CD4-positive, alpha-beta T cell treated with Interferon alpha-2 for 1 hour (primary cell): ENCODE measurements around the gene PRCP.

ENCODE experiments used
- DNase-seq, 2 donors: peaks; one replicate each; pipeline ENCODE4 v3.0.0-alpha.2; 2020 to 2022

The PRCP gene

DNA sequence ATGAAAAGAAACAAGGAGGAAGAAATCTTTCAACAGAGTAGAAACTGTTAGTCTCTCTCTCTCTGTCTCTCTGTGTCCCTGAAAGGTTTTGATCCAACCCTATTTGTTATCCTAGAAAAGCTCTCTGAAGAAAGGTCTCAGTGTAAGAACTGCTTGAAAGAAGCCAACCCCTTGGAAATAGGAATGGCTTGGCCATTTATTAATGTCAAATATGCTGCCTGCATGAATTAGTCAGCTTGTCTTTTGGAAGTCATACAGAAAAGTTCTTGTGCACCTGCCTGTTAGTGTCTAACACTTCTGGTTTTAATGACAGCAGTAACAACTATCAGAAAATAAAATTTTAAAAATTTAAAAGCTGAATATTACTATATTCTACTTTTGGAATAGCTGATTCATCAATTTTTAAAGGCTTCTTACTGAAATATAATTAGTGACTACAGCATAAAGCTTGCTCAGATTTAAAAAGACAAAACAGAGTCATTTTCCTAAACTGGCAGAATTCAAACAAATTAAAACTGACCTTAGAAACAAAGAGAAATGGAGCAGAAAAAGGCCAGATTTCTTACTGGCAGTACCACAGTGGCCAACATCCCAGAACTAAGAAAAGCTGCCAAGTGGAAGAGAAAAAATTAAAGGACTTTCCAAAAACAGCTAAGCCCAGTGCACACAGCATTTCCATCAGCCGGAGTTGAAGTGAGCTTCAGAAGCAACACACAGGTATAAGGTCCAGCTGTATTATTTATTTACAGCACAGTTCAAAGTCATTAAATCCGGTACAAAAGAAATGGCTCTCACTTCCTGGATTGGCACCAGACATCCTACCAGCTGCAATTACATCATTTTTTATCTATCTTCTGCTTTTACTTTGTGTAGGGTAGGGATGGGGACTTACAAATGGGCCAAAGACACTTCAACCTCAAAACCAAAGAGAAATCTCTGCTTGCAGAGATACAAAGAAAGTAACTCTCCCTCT, 76.3 kb downstream of the PRCP start:
- DNase-seq = no peak

DNA sequence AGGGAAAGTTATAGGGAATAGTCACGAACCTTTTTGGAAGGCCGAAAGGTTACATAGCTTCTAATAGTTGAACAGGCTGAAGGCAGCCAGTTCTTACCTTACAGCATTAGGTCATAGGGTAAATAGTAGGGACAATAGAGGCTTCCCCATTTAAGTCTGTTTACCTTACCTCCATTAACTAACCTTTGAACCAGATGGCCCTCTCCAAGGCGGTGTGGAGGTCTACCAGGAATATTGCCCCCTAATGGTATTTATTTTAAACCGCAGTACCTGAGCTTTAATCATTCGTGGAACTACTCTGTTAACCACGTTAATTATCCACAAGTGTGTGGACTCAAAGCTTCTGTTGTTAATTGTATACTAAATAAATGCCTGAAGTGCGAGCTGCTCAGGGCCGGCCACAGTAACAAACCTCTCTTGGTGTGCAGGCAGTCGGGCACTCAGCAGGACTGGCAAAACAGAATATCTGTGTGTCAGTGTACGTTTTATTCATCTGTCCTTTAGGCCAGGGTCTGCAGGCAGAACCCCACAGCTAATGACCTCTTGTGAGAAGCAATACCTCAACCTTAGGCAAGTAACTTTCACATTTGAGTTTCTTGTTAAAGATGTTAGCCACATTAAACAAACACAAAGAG, 81.7 kb downstream of the PRCP start:
- DNase-seq = no peak

DNA sequence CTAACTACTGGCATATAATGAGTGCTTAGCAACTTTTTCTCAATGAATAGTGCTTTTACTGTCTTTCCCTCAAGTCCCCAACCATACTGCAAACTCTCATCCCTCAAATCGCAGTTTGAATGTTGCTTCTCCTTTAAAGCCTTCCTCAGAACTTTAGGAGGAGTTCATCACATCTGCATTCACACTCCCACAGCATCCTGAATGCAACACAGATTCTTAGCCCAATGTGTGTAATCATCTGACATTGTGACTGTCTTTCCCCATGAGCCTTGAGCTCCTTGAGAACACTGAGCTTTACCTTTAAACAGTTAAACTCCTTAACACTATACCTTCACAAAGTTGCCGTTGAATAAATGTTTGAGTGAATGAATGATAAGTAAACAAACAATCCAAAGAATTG, 84.8 kb downstream of the PRCP start:
- DNase-seq = no peak

DNA sequence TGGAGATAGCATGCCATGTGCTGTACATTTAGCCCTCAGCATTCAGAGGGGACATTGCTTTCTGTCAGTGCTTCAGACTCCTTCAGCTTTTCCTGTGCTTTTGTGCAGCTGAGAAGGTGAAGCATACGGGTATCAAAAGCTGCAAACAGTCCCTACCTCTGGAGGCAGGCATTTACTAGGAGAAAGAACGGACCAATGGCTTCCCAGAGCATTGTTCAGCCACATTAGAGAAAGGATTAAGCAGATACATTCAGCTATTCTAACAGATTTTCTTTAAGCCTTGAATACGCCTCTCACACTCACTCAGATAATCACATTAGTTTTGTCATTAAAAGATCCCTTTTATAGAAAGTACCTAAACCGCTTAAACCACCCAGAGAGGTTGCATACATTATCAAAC, 85.9 kb downstream of the PRCP start:
- DNase-seq = no peak

DNA sequence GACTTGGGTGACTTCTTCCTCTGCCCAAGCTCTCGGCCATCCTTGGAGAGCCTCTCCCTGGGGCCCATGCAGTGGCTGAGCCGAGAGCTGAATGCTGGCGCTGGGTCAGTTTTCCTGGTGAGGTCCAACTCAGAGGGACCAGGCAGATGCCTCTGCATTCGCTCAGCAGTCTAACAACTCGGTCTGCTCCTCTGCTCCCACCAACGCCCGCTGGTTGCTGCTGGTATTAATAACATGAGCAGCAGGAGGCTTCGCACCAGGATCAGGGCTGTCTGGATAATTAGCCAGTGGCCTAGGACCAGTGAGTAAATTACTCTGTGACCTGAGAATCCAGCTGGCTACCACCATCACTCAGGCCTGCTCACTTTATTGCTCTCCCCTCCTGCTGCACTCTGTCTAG, 88.9 kb downstream of the PRCP start:
- DNase-seq = no peak

DNA sequence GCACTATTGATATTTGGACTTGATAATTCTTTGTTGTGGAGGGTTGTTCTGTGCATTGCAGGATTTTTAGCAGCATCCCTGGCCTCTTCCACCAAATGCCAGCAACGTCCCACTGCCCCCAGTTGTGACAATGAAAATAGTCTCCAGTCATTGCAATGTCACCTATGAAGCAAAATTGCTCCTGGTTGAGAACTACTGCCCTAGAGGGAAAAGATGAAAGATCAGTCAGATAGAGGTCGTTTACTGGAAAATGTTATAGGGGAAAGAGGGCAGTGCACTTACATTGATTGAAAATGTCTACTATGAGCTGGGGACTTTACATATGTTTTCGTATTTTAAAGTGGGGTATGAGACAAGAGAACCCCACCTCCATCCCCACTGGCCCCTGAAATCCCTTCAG, 89.5 kb downstream of the PRCP start:
- no peak for DNase-seq

DNA sequence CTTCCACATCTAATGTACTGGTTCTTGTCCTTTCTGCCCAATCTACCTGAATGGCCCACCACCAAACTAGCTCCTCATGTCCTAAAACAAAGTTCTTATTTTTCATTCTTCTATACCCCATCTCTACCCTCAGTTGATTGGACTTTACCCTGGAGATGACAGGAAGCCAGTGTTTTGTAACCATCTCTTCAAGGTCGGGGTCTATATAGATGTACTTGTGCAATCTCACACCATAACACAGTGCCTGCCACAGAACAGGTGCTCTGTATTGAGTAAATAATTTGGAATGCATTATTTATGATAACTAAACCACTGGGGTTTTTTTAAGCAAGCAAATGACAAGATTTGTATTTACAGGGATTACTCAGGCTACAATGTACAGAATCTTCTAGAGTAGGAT, 89.9 kb downstream of the PRCP start:
- no peak for DNase-seq

DNA sequence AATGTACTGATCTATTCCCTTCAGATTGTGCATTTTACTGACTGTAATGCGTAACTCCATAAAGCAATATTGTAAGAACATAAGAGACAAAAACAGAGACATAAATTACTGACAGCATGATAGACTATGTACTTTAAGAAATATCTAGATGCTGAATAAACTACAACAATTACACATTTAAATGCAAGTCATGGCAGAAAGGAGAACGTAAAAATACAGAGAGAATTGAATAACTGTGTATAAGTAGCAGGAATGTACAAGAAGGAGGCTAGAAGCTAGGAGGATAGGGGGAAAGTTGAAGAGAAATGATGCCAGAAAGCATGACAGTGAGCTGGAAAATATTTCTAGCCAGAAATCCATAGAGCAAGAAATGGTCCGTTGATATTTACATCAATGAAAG, 92.6 kb downstream of the PRCP start:
- no peak for DNase-seq

DNA sequence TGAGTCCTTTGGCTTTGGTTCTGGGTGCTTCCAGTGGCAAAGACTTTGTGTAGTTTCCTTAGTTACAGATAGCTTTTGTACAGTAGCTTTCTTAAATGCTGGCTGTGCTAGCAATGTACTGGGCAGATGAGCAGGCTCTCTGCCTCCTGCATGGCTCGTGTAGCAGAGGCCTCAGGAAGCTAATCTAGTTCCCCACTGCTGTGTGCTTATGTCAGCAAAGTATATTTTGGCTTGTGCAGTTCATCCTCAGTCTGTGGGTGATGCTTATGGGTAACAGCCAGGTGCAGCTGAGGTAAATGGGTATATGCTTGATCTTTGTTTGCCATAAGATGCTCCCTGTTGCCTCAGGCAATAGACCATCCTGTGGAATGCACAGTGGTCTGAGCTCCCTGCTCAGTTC, 97.5 kb downstream of the PRCP start:
- DNase-seq = no peak

DNA sequence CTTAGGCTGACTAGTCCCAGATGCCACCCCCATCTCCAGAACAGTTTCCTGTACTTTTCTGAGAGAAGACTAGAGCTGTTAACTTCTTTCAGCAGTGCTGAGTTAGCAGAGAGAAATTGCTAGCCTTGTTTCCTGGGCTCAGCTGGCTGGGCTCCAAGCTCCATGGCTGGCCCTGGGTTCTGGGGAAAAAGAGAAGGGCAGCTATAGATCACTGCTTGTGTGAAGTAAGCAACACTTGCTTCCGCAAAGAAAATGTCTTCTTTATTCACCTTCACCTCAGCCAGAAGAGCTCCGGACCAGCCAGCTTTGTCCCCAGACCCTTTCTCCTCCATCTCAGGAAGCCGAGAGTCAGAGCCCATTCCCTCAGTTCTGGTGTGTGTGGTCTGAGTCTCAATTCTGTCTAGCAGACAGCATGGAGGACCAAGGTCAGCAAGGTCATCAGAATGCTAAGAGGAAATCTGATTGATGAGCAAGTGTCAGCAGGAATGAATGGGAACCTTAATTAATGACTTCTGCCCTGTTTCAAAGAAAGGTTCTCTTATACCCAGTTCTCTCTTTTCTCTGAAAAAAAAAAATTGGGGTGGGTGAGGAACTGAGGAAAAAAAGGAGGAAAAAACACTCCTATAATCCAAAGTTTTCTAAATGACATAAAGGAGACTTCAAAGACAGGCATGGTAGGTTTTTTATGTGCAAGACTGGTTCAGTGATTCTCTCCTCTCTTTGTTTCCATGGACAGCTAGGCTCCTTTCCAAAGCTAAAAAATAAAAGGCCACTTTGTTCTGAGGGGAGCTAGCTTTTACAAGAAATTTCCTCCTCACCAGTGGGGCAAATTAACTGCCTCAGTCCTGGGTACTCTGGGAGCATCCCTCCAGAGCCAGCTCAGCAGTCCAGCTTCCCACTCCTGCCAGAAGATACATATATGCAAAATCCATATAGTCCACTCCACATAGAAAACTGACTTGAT, 103.0 kb downstream of the PRCP start:
- no peak for DNase-seq

DNA sequence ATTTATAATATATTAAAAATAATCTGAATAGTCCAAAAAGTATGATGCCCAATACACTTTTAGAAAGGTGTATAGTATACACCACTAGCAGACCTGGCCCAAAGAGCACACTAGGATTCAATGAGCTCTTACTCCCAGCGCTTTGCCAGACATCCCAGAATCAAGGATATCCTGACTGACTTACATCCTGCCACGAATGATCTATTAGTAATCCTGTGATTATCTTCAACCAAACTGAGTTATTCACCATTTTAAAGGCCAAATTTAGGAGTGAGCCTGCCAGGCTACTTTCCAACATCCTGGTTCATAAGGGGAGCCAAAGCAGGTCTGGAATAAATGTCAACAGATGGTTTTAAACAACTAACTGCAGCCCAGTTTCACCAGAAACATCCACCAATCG, 105.7 kb downstream of the PRCP start:
- no peak for DNase-seq

DNA sequence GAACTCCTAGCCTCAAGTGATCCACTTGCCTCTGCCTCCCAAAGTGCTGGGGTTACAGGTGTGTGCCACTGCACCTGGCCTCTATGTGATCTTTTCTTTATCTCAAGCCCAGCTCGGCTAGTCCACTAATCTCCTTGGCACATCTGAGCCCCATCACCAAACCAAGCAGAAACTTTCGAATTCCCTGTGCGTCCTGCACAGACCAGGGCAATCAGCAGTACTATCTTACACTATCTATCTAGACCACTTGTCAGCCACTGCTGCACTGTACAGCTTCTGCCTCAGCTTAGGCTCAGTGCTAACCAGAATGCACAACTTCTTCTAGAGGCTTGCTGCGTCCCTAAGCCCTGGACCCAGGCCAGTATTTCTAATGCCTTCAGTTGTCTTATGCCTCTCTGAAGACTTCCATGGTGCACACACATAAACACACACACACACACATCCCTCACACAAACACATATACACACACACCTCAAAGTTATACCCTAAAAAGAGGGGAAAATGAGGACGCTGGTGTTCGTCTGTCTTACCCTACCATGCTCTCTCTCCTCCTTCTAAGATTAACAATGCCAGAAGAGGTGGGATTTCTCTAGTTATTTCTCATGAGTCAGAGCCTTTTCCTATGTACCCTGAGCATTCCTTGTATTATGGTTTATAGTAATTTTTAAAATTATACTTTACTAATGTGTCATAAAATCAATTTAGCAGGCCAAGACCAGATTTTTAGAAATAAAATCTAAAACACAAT, 107.2 kb downstream of the PRCP start:
- DNase-seq = no peak

DNA sequence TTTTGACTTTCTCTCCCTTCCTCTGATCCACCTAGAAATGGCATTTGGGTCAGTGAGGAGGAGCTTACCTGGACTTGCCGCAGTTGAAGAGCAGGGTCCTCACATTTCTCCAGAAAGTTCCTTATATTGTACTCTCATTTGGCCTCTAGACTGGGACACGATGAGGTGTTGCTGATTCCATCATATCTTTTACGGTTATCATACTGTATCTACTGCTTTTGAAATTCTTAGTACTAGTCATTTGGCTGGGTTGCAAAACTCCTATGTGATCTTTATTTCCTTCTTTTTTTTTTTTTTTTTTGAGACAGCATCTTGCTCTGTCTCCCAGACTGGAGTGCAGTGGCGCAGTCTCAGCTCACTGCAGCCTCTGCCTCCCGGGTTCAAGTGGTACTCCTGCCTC, 107.9 kb downstream of the PRCP start:
- no peak for DNase-seq

DNA sequence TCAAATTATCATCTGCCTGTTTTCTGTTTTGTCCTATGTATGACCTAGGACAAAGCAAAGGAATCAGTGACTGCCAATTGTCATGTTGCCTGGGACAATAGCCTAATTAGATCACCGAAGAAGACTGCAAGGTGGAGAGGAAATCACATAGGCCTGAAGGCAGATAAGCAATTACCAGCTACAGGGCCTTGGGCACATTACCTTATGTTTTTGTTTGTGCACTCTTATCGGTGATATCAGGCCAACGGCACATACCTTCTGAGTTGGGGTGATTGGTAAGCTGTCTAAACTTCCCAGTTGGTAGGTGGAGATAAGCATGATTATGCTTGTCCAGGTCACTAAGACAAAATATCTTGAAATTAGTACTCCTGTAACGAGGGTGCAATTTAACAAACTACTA, 108.5 kb downstream of the PRCP start:
- DNase-seq = no peak

DNA sequence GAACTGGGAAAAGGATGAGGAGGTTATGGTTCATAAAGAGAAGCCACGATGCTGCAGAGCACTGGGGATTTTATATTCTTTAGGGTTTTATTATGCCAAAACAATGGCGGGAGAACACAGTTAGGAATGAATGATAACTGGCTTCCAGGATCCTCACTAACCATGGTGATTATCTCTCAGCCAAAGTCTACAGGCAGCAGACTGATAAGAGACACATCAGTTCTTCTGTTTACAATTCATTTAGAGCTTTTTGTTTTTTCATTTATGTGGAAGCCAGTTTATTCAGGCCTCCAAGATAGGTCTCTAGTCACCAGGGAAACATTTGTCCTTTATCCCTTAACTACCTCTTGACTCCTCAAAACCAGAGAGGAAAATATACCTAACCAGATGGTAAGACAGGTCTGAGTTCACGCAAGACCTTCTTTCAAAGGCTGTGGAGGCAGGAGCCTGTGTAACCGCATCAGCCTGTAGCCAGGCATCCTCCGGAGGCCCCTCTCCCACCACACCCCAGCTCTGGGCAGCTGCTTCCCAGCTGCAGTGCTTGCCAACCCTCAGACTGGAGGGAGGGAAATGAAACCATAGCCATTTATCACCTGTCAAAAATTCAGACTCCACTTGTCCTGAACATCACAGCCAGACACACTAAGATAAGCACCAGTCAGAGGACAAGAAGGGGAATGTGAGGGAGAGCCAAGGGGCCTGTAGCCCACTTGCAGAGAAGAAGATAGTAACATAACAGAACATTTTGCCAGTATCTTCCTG, 109.3 kb downstream of the PRCP start:
- DNase-seq = no peak

DNA sequence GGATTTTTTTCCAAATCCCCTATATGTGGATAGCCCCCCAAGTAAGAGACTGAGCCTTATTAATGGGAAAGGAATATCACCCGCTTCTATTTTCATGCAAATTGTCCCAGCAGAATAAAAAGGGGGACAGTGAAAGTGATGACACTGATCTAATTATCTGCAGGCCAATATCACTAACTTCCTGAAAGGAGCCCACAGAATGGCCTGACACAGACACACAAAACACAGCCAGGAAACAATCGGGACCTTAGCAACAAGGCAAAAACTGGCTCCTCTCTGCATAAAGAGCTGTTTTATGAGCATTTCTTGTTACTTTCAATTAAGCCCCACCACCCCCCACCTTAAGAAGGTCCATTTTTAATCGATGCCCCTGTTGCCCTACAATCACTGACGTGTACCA, 112.2 kb downstream of the PRCP start:
- no peak for DNase-seq

DNA sequence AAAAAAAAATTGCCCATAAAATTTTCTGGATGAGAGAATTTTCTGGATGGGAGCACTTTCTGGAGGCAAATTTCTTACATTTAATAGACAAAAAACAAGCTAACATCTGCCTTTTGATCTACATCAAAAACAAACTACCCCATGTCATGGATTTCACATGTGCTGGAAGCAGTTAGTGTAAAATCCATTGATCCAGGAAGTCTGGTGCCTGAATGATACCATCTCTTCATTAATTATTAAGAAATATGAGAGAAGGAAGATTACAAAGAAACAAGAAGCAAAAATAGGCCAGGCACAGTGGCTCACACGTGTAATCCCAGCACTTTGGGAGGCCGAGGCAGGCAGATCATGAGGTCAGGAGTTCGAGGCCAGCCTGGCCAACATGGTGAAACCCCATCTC, 113.4 kb downstream of the PRCP start:
- no peak for DNase-seq

DNA sequence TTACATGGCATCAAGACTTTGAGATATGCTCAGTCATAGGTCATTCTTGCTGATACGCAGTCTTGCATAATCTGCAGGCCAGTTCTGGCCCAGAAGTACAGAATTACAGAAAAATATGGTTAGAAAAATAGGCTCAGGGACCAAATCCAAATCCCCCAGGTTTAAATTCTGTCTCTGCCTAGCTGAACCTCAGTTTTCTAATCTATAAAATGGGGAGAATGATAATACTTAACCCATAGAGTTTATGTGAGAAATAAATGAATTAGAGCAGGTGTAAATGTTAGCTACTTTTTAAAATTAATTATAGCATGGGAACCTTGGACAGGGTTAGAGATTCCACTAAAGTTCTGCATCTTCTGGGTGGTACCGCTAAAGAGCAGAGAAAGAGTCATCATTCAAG, 114.2 kb downstream of the PRCP start:
- DNase-seq = no peak

DNA sequence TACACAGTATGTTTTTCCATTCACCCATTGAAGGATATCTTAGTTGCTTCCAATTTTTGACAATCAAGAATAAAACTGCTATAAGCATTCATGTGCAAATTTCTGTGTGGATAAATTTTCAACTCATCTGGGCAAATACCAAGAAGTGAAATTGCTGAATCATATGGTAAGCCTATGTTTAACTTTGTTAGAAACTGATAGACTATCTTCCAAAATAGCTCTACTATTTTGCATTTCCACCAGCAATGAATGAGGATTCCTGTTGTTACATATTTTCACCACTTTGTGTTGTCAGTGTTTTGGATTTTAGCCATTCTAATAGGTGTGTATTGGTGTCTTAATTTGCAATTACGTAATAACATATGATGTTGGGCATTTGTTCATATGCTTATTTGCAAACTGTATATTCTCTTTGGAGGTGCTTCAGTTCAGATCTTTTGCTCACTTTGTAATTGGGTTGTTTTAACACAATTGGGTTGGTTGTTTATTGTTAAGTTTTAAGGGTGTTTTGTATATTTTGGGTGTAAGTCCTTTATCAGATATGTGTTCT, 117.3 kb downstream of the PRCP start:
- no peak for DNase-seq

DNA sequence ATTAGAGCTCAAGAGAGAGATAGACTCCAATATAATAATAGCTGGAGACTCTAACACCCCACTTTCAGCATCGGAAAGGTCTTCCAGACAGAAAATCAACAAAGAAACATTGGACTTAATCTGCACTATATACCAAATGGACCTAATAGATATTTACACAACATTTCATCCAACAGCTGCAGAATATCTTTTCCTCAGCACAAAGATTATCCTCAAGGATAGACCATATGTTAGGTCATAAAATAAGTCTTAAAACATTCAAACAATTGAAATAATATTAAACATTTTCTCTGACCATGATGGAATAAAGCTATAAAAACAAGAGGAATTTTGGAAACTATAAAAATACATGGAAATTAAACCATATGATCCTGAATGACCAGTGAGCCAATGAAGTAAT, 121.5 kb downstream of the PRCP start:
- no peak for DNase-seq

DNA sequence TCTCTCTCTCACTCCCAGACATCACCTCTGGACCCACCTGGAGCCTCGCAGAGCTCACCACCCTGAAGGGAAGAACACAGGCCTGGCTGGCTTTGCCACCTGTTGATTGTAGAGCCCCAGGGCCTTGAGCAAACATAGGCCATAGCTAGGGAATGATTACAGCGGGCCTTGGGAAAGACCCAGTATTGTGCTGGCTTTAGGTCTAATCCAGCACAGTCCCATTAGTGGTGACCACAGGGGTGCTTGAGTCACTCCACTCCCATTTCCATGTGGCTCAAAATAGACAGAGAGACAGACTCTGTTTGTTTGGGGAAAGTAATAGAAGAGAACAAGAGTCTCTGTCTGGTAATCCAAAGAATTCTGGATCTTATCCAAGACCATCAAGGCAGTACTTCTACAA, 123.9 kb downstream of the PRCP start:
- DNase-seq = no peak
